HCT116 (cell line): ENCODE measurements around the gene ABCA1.

Source experiments
- CTCF ChIP-seq, 3 experiments: fragments of 200-600 bp in 1 of 3; sonication (generic) in 1 of 3; IDR thresholded peaks in 2 of 3; conservative IDR thresholded peaks in 1 of 3; 2 replicates each; pipeline ENCODE4 v1.5.1; 2012 to 2017; ENCODE audit warnings: low read depth in 2 of 3, low read length in 2 of 3, antibody characterized with exemption in 1 of 3, borderline replicate concordance in 1 of 3, control low read depth in 1 of 3, mild to moderate bottlenecking in 1 of 3, mixed read lengths in 1 of 3, mixed run types in 1 of 3, moderate library complexity in 1 of 3; ENCODE audit not compliant: insufficient read depth in 1 of 3
- POLR2A ChIP-seq: IDR thresholded peaks from 2 replicates; pipeline ENCODE4 v1.7.0; 2011; ENCODE audit warnings: borderline replicate concordance; ENCODE audit not compliant: insufficient read depth, insufficient read length; ENCODE audit errors: extremely low read depth
- REST ChIP-seq: IDR thresholded peaks from 2 replicates; pipeline ENCODE4 v1.6.1; 2012; ENCODE audit warnings: low read depth

- TF ChIP-seq CTCF (IDR thresholded peaks at IDR 0.05 in 2 of 3, conservative IDR thresholded peaks at IDR 0.05 in 1 of 3; ENCODE audit: borderline replicate concordance in 1 of 3, insufficient read depth in 1 of 3, low read depth in 2 of 3, low read length in 2 of 3) = no peak
- no peak for TF ChIP-seq REST
- no peak for TF ChIP-seq POLR2A
These were observed 42.5 kb upstream of the ABCA1 start for GRCh38 chr9:104970271-104970987.
